SK-N-SH treated with all-trans-retinoic acid at 6 μM for 48 hours (cell line): ENCODE measurements around the gene CLSTN3.

Source experiments
- ATAC-seq: fragments of 200-7000 bp; cut with Tn5 transposase; 3 replicates; pipeline ENCODE4 v1.9.1; 2020; ENCODE audit warnings: mild to moderate bottlenecking, moderate library complexity
- ARNTL ChIP-seq: fragments of 450-650 bp; formaldehyde crosslinking; IDR thresholded peaks from 2 replicates; pipeline ENCODE4 v1.5.0; 2020; ENCODE audit warnings: low read depth, mild to moderate bottlenecking, moderate library complexity, borderline replicate concordance
- BACH2 ChIP-seq: fragments of 250-450 bp; sonication (Bioruptor Pico); IDR thresholded peaks from 2 replicates; pipeline ENCODE4 v1.9.0; 2021; ENCODE audit warnings: mild to moderate bottlenecking, borderline replicate concordance
- CSDC2 ChIP-seq: fragments of 250-450 bp; sonication (Bioruptor Pico); IDR thresholded peaks from 2 replicates; pipeline ENCODE4 v1.5.0; 2020; ENCODE audit warnings: mild to moderate bottlenecking, moderate library complexity
- CSRNP3 ChIP-seq: fragments of 250-450 bp; sonication (Bioruptor Pico); IDR thresholded peaks from 2 replicates; pipeline ENCODE4 v1.5.1; 2021; ENCODE audit warnings: mild to moderate bottlenecking, moderate library complexity
- GLIS3 ChIP-seq: fragments of 250-450 bp; sonication (Bioruptor Pico); IDR thresholded peaks from 2 replicates; pipeline ENCODE4 v1.5.0; 2020; ENCODE audit warnings: mild to moderate bottlenecking, moderate library complexity
- ISL1 ChIP-seq: fragments of 250-450 bp; sonication (Bioruptor Pico); IDR thresholded peaks from 2 replicates; pipeline ENCODE4 v2.1.2; 2022; ENCODE audit warnings: mild to moderate bottlenecking, moderate library complexity
- OSR1 ChIP-seq: fragments of 250-450 bp; sonication (Bioruptor Pico); IDR thresholded peaks from 2 replicates; pipeline ENCODE4 v1.8.0; 2022; ENCODE audit warnings: moderate library complexity, mild to moderate bottlenecking, inconsistent platforms
- PATZ1 ChIP-seq: fragments of 250-450 bp; sonication (Bioruptor Pico); IDR thresholded peaks from 2 replicates; pipeline ENCODE4 v1.8.0; 2020; ENCODE audit warnings: mild to moderate bottlenecking, moderate library complexity, borderline replicate concordance
- PPARA ChIP-seq: fragments of 250-450 bp; sonication (Bioruptor Pico); IDR thresholded peaks from 2 replicates; pipeline ENCODE4 v1.5.0; 2020; ENCODE audit warnings: mild to moderate bottlenecking, borderline replicate concordance
- SNAI2 ChIP-seq: fragments of 250-450 bp; sonication (Bioruptor Pico); IDR thresholded peaks from 2 replicates; pipeline ENCODE4 v1.5.0; 2020; ENCODE audit warnings: mild to moderate bottlenecking, moderate library complexity
- TCF4 ChIP-seq: fragments of 250-450 bp; sonication (Bioruptor Pico); IDR thresholded peaks from 2 replicates; pipeline ENCODE4 v1.8.0; 2021; ENCODE audit warnings: mild to moderate bottlenecking, moderate library complexity, borderline replicate concordance
- TOX ChIP-seq: fragments of 250-450 bp; sonication (Bioruptor Pico); IDR thresholded peaks from 2 replicates; pipeline ENCODE4 v1.8.0; 2021; ENCODE audit warnings: mild to moderate bottlenecking, moderate library complexity, borderline replicate concordance
- ZC3H10 ChIP-seq: fragments of 250-450 bp; sonication (Bioruptor Pico); IDR thresholded peaks from 2 replicates; pipeline ENCODE4 v1.5.1; 2021; ENCODE audit warnings: mild to moderate bottlenecking, moderate library complexity
- ZFP3 ChIP-seq: fragments of 250-450 bp; sonication (Bioruptor Pico); IDR thresholded peaks from 2 replicates; pipeline ENCODE4 v1.5.0; 2020; ENCODE audit warnings: mild to moderate bottlenecking, moderate library complexity
- ZNF565 ChIP-seq: fragments of 450-650 bp; formaldehyde crosslinking; conservative IDR thresholded peaks from 2 replicates; pipeline ENCODE4 v1.5.0; 2020; ENCODE audit warnings: low read depth, mild to moderate bottlenecking, moderate library complexity
- ZNF70 ChIP-seq: fragments of 450-650 bp; formaldehyde crosslinking; IDR thresholded peaks from 2 replicates; pipeline ENCODE4 v1.5.0; 2020; ENCODE audit warnings: mild to moderate bottlenecking, moderate library complexity
- TF ChIP-seq, protein P1 (sequence below): fragments of 250-450 bp; sonication (Bioruptor Pico); IDR thresholded peaks from 2 replicates; pipeline ENCODE4 v1.5.1; 2020; ENCODE audit warnings: low read depth, mild to moderate bottlenecking, moderate library complexity
- TF ChIP-seq, protein P2 (sequence below): fragments of 250-450 bp; sonication (Bioruptor Pico); IDR thresholded peaks from 2 replicates; pipeline ENCODE4 v1.8.0; 2021; ENCODE audit warnings: low read depth, mild to moderate bottlenecking, moderate library complexity, borderline replicate concordance
- TF ChIP-seq, protein P3 (sequence below): fragments of 250-450 bp; sonication (Bioruptor Pico); IDR thresholded peaks from 2 replicates; pipeline ENCODE4 v1.5.0; 2020; ENCODE audit warnings: mild to moderate bottlenecking, moderate library complexity

The CLSTN3 gene

DNA sequence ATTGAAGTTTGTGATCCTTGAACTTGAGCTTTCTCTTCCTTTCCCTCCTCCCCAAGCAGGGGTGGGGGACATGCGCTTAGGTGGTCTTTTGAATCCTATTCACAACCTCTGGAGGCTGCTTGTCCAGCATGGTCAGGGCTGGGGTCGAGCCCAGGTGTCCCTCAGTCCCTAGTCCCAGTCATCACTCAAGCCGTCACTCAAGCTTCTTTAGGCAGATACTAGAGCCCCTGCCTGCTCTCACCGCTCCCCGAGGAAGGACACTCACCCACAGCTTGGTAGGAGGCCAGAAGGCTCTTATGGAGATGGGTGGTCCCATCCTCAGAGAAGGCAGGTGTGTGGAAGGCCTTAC is 20.6 kb upstream of the CLSTN3 start:
- no peak for TF ChIP-seq OSR1 (CRISPR knock-in tag)
- no peak for TF ChIP-seq ZFP3 (CRISPR knock-in tag)
- TF ChIP-seq ZC3H10 (CRISPR knock-in tag), result no peak
- TF ChIP-seq PPARA (CRISPR knock-in tag), result no peak
- no peak for TF ChIP-seq ZNF565
- no peak for TF ChIP-seq CSRNP3 (CRISPR knock-in tag)
- TF ChIP-seq ISL1 (CRISPR knock-in tag), result no peak
- TF ChIP-seq, protein P1, sequence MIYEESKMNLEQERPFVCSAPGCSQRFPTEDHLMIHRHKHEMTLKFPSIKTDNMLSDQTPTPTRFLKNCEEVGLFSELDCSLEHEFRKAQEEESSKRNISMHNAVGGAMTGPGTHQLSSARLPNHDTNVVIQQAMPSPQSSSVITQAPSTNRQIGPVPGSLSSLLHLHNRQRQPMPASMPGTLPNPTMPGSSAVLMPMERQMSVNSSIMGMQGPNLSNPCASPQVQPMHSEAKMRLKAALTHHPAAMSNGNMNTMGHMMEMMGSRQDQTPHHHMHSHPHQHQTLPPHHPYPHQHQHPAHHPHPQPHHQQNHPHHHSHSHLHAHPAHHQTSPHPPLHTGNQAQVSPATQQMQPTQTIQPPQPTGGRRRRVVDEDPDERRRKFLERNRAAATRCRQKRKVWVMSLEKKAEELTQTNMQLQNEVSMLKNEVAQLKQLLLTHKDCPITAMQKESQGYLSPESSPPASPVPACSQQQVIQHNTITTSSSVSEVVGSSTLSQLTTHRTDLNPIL (CRISPR knock-in tag), result no peak
- TF ChIP-seq PATZ1, result no peak
- TF ChIP-seq, protein P2, sequence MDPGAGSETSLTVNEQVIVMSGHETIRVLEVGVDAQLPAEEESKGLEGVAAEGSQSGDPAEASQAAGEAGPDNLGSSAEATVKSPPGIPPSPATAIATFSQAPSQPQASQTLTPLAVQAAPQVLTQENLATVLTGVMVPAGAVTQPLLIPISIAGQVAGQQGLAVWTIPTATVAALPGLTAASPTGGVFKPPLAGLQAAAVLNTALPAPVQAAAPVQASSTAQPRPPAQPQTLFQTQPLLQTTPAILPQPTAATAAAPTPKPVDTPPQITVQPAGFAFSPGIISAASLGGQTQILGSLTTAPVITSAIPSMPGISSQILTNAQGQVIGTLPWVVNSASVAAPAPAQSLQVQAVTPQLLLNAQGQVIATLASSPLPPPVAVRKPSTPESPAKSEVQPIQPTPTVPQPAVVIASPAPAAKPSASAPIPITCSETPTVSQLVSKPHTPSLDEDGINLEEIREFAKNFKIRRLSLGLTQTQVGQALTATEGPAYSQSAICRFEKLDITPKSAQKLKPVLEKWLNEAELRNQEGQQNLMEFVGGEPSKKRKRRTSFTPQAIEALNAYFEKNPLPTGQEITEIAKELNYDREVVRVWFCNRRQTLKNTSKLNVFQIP (CRISPR knock-in tag), result no peak
- no peak for TF ChIP-seq TOX (CRISPR knock-in tag)

GRCh38 chr12:7110661-7111060 is 19.5 kb upstream of the CLSTN3 start:
- ATAC-seq, result no peak
- no peak for TF ChIP-seq SNAI2 (CRISPR knock-in tag)
- TF ChIP-seq, protein P2 (CRISPR knock-in tag), result no peak
- TF ChIP-seq TOX (CRISPR knock-in tag), result no peak
- TF ChIP-seq ISL1 (CRISPR knock-in tag), result no peak
- TF ChIP-seq, protein P3, sequence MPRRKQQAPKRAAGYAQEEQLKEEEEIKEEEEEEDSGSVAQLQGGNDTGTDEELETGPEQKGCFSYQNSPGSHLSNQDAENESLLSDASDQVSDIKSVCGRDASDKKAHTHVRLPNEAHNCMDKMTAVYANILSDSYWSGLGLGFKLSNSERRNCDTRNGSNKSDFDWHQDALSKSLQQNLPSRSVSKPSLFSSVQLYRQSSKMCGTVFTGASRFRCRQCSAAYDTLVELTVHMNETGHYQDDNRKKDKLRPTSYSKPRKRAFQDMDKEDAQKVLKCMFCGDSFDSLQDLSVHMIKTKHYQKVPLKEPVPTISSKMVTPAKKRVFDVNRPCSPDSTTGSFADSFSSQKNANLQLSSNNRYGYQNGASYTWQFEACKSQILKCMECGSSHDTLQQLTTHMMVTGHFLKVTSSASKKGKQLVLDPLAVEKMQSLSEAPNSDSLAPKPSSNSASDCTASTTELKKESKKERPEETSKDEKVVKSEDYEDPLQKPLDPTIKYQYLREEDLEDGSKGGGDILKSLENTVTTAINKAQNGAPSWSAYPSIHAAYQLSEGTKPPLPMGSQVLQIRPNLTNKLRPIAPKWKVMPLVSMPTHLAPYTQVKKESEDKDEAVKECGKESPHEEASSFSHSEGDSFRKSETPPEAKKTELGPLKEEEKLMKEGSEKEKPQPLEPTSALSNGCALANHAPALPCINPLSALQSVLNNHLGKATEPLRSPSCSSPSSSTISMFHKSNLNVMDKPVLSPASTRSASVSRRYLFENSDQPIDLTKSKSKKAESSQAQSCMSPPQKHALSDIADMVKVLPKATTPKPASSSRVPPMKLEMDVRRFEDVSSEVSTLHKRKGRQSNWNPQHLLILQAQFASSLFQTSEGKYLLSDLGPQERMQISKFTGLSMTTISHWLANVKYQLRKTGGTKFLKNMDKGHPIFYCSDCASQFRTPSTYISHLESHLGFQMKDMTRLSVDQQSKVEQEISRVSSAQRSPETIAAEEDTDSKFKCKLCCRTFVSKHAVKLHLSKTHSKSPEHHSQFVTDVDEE (CRISPR knock-in tag), result no peak
- no peak for TF ChIP-seq ZNF565
- TF ChIP-seq TCF4 (CRISPR knock-in tag), result no peak

More for the DNA sequence above, 20.6 kb upstream of the CLSTN3 start:
- ATAC-seq, result no peak

DNA sequence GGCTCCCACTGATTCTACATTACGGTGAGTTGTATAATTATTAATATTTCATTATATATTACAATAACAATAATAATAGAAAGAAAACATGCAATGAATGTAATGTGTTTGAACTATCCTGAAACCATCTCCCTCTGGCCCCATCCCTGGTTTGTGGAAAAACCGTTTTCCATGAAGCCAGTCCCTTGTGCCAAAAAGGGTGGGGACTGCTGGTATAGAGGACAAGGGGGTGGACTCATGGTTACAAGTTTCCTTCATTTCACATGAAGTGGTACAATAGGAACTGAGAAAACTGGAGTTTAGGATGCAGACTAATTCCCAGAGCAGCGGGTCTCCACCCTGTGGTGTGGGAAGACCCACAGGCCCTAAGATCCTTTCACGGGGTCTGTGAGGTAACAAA is 18.1 kb upstream of the CLSTN3 start:
- TF ChIP-seq ZFP3 (CRISPR knock-in tag) (no peak), TOX (CRISPR knock-in tag) (no peak), PPARA (CRISPR knock-in tag) (no peak), BACH2 (CRISPR knock-in tag) (no peak), GLIS3 (no peak), ARNTL (CRISPR knock-in tag) (no peak), PATZ1 (no peak), CSDC2 (CRISPR knock-in tag) (no peak), ZNF565 (no peak), ZNF70 (CRISPR knock-in tag) (no peak)
- TF ChIP-seq, protein P2 (CRISPR knock-in tag), result no peak
- no peak for ATAC-seq
